ENCODE data around the gene CWH43.
"Not testable (repeated sequence)": the region's sequence is repeated elsewhere in the genome, so short reads cannot be mapped to it uniquely, and the experiment has no call there.

Gene CWH43

DNA sequence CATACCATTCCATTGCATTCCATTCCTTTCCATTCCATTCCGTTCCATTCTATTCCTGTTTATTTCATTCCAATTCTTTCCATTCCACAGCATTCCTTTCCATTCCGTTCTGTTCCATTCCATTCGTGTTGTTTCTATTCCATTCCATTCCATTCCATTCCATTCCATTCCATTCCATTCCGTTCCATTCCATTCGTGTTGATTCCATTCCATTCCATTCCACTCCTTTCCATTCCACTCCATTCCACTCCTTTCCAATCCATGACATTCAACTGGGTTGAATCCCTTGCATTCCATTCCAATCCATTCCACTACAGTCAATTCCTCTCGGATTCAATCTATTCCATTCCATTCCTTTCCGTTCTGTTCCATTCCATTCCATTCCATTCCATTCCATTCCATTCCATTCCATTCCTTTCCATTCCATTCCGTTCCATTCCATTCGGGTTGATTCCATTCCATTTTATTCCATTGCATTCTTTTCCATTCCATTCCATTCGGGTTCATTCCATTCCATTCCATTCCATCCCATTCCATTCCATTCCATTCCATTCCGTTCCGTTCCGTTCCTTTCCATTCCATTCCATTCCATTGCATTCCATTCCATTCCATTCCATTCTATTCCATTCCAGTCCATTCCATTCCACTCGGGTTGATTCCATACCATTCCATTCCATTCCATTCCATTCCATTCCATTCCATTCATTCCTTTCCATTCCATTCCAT lies 112.1 kb downstream of the CWH43 start:
- not testable (repeated sequence) for H3K4me3 ChIP-seq (ENCODE audit: low read length); H3K4me2 ChIP-seq (ENCODE audit: low read length); H3K9ac ChIP-seq (ENCODE audit: low read depth, low read length); H3K27me3 ChIP-seq (ENCODE audit: control insufficient read depth, insufficient read depth, low read length); H3K4me1 ChIP-seq (ENCODE audit: control insufficient read depth, insufficient read depth, low read length); H3K36me3 ChIP-seq (ENCODE audit: insufficient read depth, low read length)
- H3K9me3 ChIP-seq (replicated peaks; ENCODE audit: low read length), result peaks cover 29% of the 10 kb centered on the region

- not testable (repeated sequence) for H3K4me2 ChIP-seq (ENCODE audit: low read length); H3K4me1 ChIP-seq (ENCODE audit: control insufficient read depth, insufficient read depth, low read length); H3K27me3 ChIP-seq (ENCODE audit: control insufficient read depth, insufficient read depth, low read length); H3K36me3 ChIP-seq (ENCODE audit: insufficient read depth, low read length); H3K4me3 ChIP-seq (ENCODE audit: low read length); H3K9ac ChIP-seq (ENCODE audit: low read depth, low read length)
- H3K9me3 ChIP-seq (replicated peaks; ENCODE audit: low read length), result peaks cover 38% of the 10 kb centered on the region
These were observed 113.9 kb downstream of the CWH43 start for GRCh38 chr4:49099831-49100444.

DNA sequence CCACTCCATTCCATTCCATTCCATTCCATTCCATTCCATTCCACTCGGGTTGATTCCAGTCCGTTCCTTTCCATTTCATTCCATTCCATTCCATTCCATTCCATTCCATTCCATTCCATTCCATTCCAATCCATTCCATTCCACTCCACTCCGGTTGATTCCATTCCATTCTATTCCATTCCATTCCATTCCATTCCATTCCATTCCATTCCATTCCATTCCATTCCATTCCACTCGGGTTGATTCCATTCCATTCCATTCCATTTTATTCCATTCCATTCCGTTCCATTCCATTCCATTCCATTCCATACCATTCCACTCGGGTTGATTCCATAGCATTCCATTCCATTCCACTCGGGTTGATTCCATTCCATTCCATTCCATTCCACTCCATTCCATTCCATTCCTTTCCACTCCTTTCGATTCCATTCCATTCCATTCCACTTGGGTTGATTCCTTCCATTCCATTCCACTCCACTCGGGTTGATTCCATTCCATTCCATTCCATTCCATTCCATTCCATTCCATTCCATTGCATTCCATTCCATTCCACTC lies 116.3 kb downstream of the CWH43 start:
- H3K4me1 ChIP-seq (ENCODE audit: control insufficient read depth, insufficient read depth, low read length); H3K4me3 ChIP-seq (ENCODE audit: low read length); H3K9ac ChIP-seq (ENCODE audit: low read depth, low read length); H3K4me2 ChIP-seq (ENCODE audit: low read length); H3K36me3 ChIP-seq (ENCODE audit: insufficient read depth, low read length); H3K27me3 ChIP-seq (ENCODE audit: control insufficient read depth, insufficient read depth, low read length): not testable (repeated sequence)
- H3K9me3 ChIP-seq (replicated peaks; ENCODE audit: low read length), result peaks cover 31% of the 10 kb centered on the region

GRCh38 chr4:49103436-49104136 lies 117.5 kb downstream of the CWH43 start:
- H3K9me3 ChIP-seq (replicated peaks; ENCODE audit: low read length), result peaks cover 33% of the 10 kb centered on the region
- H3K36me3 ChIP-seq (ENCODE audit: insufficient read depth, low read length); H3K9ac ChIP-seq (ENCODE audit: low read depth, low read length); H3K27me3 ChIP-seq (ENCODE audit: control insufficient read depth, insufficient read depth, low read length); H3K4me2 ChIP-seq (ENCODE audit: low read length); H3K4me3 ChIP-seq (ENCODE audit: low read length); H3K4me1 ChIP-seq (ENCODE audit: control insufficient read depth, insufficient read depth, low read length): not testable (repeated sequence)

GRCh38 chr4:49104231-49104930 lies 118.3 kb downstream of the CWH43 start:
- H3K9ac ChIP-seq (ENCODE audit: low read depth, low read length); H3K4me1 ChIP-seq (ENCODE audit: control insufficient read depth, insufficient read depth, low read length); H3K36me3 ChIP-seq (ENCODE audit: insufficient read depth, low read length); H3K27me3 ChIP-seq (ENCODE audit: control insufficient read depth, insufficient read depth, low read length); H3K4me3 ChIP-seq (ENCODE audit: low read length); H3K4me2 ChIP-seq (ENCODE audit: low read length): not testable (repeated sequence)
- H3K9me3 ChIP-seq (replicated peaks; ENCODE audit: low read length), result peaks cover 33% of the 10 kb centered on the region

- not testable (repeated sequence) for H3K36me3 ChIP-seq (ENCODE audit: insufficient read depth, low read length); H3K9ac ChIP-seq (ENCODE audit: low read depth, low read length); H3K4me3 ChIP-seq (ENCODE audit: low read length); H3K4me1 ChIP-seq (ENCODE audit: control insufficient read depth, insufficient read depth, low read length); H3K4me2 ChIP-seq (ENCODE audit: low read length); H3K27me3 ChIP-seq (ENCODE audit: control insufficient read depth, insufficient read depth, low read length)
- peaks cover 29% of the 10 kb centered on the region for H3K9me3 ChIP-seq (replicated peaks; ENCODE audit: low read length)
These were observed 119.3 kb downstream of the CWH43 start for GRCh38 chr4:49105248-49105904.

GRCh38 chr4:49107262-49107661 lies 121.2 kb downstream of the CWH43 start:
- H3K4me3 ChIP-seq (ENCODE audit: low read length); H3K9ac ChIP-seq (ENCODE audit: low read depth, low read length); H3K4me1 ChIP-seq (ENCODE audit: control insufficient read depth, insufficient read depth, low read length); H3K36me3 ChIP-seq (ENCODE audit: insufficient read depth, low read length); H3K27me3 ChIP-seq (ENCODE audit: control insufficient read depth, insufficient read depth, low read length); H3K4me2 ChIP-seq (ENCODE audit: low read length): not testable (repeated sequence)
- H3K9me3 ChIP-seq (replicated peaks; ENCODE audit: low read length), result peaks cover 32% of the 10 kb centered on the region

GRCh38 chr4:49108183-49108978 lies 122.3 kb downstream of the CWH43 start:
- H3K4me2 ChIP-seq (ENCODE audit: low read length); H3K27me3 ChIP-seq (ENCODE audit: control insufficient read depth, insufficient read depth, low read length); H3K4me3 ChIP-seq (ENCODE audit: low read length); H3K4me1 ChIP-seq (ENCODE audit: control insufficient read depth, insufficient read depth, low read length); H3K36me3 ChIP-seq (ENCODE audit: insufficient read depth, low read length); H3K9ac ChIP-seq (ENCODE audit: low read depth, low read length): not testable (repeated sequence)
- peaks cover 28% of the 10 kb centered on the region for H3K9me3 ChIP-seq (replicated peaks; ENCODE audit: low read length)

- not testable (repeated sequence) for H3K4me3 ChIP-seq (ENCODE audit: low read length); H3K36me3 ChIP-seq (ENCODE audit: insufficient read depth, low read length); H3K4me2 ChIP-seq (ENCODE audit: low read length); H3K4me1 ChIP-seq (ENCODE audit: control insufficient read depth, insufficient read depth, low read length); H3K27me3 ChIP-seq (ENCODE audit: control insufficient read depth, insufficient read depth, low read length); H3K9ac ChIP-seq (ENCODE audit: low read depth, low read length)
- H3K9me3 ChIP-seq (replicated peaks; ENCODE audit: low read length), result peaks cover 23% of the 10 kb centered on the region
These were observed 123.6 kb downstream of the CWH43 start for GRCh38 chr4:49109567-49110166.

DNA sequence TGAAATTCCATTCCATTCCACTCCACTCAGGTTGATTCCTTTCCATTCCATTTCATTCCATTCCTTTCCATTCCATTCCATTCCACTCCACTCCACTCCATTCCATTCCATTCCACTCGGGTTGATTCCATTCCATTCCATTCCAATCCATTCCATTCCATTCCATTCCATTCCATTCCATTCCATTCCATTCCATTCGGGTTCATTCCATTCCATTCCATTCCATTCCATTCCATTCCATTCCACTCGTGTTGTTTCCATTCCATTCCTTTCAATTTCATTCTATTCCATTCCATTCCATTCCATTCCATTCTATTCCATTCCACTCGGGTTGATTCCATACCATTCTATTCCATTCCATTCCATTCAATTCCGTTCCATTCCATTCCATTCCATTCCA lies 124.5 kb downstream of the CWH43 start:
- not testable (repeated sequence) for H3K4me1 ChIP-seq (ENCODE audit: control insufficient read depth, insufficient read depth, low read length); H3K9ac ChIP-seq (ENCODE audit: low read depth, low read length); H3K4me2 ChIP-seq (ENCODE audit: low read length); H3K4me3 ChIP-seq (ENCODE audit: low read length); H3K27me3 ChIP-seq (ENCODE audit: control insufficient read depth, insufficient read depth, low read length); H3K36me3 ChIP-seq (ENCODE audit: insufficient read depth, low read length)
- H3K9me3 ChIP-seq (replicated peaks; ENCODE audit: low read length), result peaks cover 21% of the 10 kb centered on the region

Measured in skeletal muscle satellite cell (primary cell).